Spinal cord (tissue), 10 donors: ENCODE measurements around the gene LARP4B. TPM values are rescaled to one million over a fixed set of nuclear protein-coding genes. Genes with fewer than 3 reads are reported as not detected.
"Not testable (repeated sequence)": the region's sequence is repeated elsewhere in the genome, so short reads cannot be mapped to it uniquely, and the experiment has no call there.

ENCODE experiments used
- DNase-seq, 6 donors: peaks; one replicate each; pipeline versions ENCODE4 v3.0.0 to v3.0.0-alpha.2; 2013 to 2015; ENCODE audit warnings: low spot score in 6 of 6, low read depth in 4 of 6
- H3K27ac ChIP-seq: one replicate; pipeline ENCODE4 v1.5.1; 2013; ENCODE audit warnings: low read depth, low read length, control low read depth
- H3K27me3 ChIP-seq: one replicate; pipeline ENCODE4 v1.6.1; 2013; ENCODE audit warnings: low read length; ENCODE audit not compliant: control insufficient read depth, insufficient read depth
- H3K36me3 ChIP-seq: one replicate; pipeline ENCODE4 v1.6.1; 2013; ENCODE audit warnings: low read length; ENCODE audit not compliant: control insufficient read depth, insufficient read depth
- H3K4me1 ChIP-seq: one replicate; pipeline ENCODE4 v1.6.1; 2013; ENCODE audit warnings: low read length; ENCODE audit not compliant: control insufficient read depth, insufficient read depth
- H3K4me3 ChIP-seq: one replicate; pipeline ENCODE4 v1.5.1; 2013; ENCODE audit warnings: low read depth, low read length, control low read depth
- H3K9me3 ChIP-seq: one replicate; pipeline ENCODE4 v1.6.1; 2013; ENCODE audit warnings: low read length; ENCODE audit not compliant: control insufficient read depth, insufficient read depth
- WGBS: methylation state at CpG from one replicate; pipeline ENCODE4 v1.1.5; 2013; ENCODE audit warnings: missing lambda C conversion rate; ENCODE audit not compliant: insufficient coverage; 5-methylcytosine and 5-hydroxymethylcytosine counted together
- polyA plus RNA-seq, 2 donors: library from polyadenylated mRNA; unstranded; fragments of 120-200 nt; gene quantifications; one replicate each; pipeline ENCODE4 v1.2.1, GENCODE V29; 2013; ENCODE audit not compliant: insufficient read length in 2 of 2
- total RNA-seq, 2 donors: library from RNA; depleted of rRNA in 1 of 2; stranded (reverse); fragments of 120-200 nt in 1 of 2; fragments of >200 nt in 1 of 2; gene quantifications; one replicate each; pipeline versions ENCODE4 v1.2.3 to v1.2.4, GENCODE V29; 2013 to 2014
- donor health status: healthy.

LARP4B gene
- total and polyA plus RNA-seq, 4 donors: 28.2 to 38.5 (median 38.0) TPM

DNA sequence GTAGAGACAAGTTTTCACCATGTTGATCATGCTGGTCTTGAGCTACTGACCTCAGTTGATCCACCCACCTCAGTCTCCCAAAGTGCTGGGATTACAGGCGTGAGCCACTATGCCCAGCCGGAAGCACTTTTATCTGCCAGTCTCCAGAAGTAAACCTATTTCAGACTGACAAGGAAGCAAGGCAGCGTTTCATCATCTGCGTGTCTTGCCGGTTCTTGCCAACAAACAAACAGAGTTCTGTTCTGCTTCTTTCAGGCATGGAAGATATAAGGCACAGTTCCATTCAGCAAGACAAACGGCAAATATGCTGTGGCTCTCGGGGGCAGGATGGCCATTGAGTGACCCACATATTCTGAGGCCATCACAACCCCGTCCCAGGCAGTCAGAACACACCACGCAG is 15.5 kb upstream of the LARP4B start:
- 64% methylated on average over 8 of the region's 9 CpGs for WGBS
- no peak overlapping the region for H3K4me3 ChIP-seq
- H3K4me1 ChIP-seq: no peaks in the 10 kb centered on the region
- no peaks in the 10 kb centered on the region for H3K27me3 ChIP-seq
- H3K27ac ChIP-seq: no peak overlapping the region
- DNase-seq: no peak
- H3K9me3 ChIP-seq: no peaks in the 10 kb centered on the region
- H3K36me3 ChIP-seq: no peaks in the 10 kb centered on the region

DNA sequence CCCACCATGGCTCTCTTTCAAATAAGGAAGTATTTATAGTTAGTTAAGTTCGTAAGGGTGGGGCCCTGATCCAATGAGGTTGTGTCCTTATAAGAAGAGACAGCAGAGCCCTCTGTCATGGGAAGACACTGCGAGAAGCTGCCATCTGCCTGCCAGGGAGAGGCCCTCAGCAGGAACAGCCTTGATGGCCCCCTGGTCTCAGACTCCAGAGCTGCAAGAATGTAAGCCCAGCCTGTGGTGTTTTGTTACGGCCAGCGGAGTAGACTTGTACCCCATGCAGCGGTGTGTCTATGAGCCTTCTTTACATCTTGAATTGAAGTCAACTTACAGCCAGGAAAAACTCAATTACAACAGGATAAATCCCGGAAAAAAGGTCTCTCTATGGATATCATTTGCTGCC is 14.3 kb upstream of the LARP4B start:
- Histone ChIP-seq H3K4me1 (no peaks in the 10 kb centered on the region), H3K4me3 (no peak overlapping the region), H3K9me3 (no peaks in the 10 kb centered on the region), H3K27ac (no peak overlapping the region), H3K36me3 (no peaks in the 10 kb centered on the region), H3K27me3 (no peaks in the 10 kb centered on the region)
- 86% methylated on average over 6 of the region's 6 CpGs for WGBS
- DNase-seq: no peak

DNA sequence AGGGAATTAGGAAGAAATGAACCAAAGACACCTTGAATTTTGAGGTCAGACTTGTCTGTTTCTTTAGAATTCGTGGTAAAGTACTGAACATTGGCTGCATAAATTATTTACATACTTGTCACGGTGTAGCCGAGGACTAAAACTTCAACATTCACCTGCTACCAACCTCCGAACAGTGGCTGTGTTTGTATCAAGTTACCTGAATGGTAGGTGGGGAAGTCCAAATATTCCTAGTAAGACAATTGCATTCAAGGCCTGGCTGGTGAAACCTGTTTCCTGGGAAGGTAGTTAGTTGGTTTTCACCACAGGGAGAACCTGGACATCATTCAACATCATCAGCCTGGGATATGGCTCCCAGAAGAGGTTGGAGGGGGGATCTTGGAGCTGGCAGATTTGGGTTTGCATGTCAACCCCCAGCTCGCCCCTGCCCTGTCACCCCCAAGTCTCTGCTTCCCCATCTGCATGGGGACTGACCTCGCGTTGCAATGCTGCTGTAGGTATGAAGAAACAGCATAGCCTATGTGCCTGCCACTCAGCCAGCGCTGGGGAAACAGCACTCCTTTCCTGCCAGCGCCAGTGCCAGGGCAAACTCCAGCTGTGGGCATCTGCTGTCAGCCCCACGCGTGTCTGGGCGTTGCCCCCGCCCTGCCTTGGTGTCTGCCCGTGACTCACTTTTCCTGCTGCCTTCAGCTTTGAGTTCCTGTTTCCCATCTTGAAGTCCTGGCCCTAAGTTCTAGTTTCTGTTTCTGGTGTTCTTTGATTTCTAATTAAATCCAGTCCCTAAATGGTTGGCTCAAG is 12.7 kb upstream of the LARP4B start:
- Histone ChIP-seq H3K9me3 (no peaks in the 10 kb centered on the region), H3K4me1 (no peaks in the 10 kb centered on the region), H3K4me3 (no peak overlapping the region), H3K27ac (no peak overlapping the region), H3K27me3 (no peaks in the 10 kb centered on the region), H3K36me3 (no peaks in the 10 kb centered on the region)
- 86% methylated on average over 9 of the region's 14 CpGs for WGBS
- DNase-seq: no peak

DNA sequence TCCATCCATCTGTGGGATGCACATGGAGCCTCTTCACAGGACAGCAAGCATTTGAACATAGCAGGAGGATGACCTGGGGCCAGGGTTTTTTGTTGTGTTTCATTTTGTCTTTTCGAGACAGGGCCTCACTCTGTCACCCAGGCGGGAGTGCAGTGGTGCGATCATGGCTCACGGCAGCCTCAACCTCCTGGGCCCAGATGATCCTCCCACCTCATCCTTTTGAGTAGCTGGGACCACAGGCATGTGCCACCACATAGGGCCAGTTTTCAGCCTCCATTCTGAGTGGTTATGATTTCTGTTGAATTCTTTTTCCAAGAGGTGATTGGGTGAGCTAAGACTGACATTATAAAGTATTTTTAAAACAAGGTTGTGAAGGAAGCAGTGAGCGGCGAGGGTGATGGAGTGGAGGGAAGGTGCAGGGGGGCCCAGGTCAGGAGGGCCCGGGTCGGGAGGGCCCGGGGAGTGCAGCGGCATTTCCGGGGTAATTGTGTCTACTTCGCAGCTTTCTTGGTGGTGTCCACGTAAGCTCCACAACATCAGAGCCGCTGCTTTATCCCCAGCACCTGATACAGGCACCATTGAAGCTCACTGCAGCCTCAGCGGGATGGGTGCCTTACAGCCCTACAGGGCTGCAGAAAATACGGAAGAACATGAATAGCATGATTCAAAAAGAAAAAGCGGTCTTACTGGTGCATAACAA is 12.0 kb upstream of the LARP4B start:
- Histone ChIP-seq H3K4me1 (no peaks in the 10 kb centered on the region), H3K4me3 (no peak overlapping the region), H3K9me3 (no peaks in the 10 kb centered on the region), H3K36me3 (no peaks in the 10 kb centered on the region), H3K27ac (no peak overlapping the region), H3K27me3 (no peaks in the 10 kb centered on the region)
- DNase-seq: no peak
- 88% methylated on average over 17 of the region's 17 CpGs for WGBS

DNA sequence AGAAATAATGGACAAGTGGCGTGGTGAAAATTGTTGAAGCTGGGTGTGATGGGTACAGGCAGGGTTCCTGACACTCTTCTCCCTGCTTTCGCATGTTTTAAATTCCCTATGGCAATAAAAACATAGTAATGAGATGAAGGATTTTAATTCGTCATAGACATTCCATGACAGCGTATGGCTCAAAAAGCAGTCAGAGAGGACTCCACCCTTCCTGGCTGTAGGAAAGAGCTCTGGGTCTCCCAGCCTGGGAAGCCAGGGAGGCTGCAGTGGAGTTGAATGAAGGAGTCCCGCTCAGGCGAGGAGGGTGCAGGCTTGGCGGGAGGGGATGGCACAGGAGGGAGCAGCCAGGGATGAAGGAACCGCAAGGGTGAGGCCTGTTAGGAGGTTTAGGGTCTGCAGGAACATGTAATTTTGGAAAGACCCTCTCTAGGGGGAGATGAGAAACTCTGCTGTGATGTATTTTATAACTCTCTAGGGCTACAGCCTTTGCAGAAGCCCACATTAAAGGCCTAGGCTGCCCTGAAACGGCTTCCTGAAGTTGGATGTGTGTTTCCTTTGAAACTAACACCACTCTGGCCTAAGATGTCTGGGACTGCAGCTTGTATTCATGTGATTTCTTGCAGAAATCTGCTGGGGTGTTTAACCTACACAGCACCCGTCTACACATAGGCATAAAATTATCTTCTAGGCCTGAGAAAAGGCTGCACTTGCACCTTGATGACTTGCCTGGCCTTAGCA is 7.6 kb upstream of the LARP4B start:
- no peak overlapping the region for H3K4me3 ChIP-seq
- no peaks in the 10 kb centered on the region for H3K36me3 ChIP-seq
- 85% methylated on average over 3 of the region's 10 CpGs for WGBS
- H3K27ac ChIP-seq: no peak overlapping the region
- H3K4me1 ChIP-seq: no peaks in the 10 kb centered on the region
- DNase-seq: no peak
- no peaks in the 10 kb centered on the region for H3K27me3 ChIP-seq
- H3K9me3 ChIP-seq: no peaks in the 10 kb centered on the region

DNA sequence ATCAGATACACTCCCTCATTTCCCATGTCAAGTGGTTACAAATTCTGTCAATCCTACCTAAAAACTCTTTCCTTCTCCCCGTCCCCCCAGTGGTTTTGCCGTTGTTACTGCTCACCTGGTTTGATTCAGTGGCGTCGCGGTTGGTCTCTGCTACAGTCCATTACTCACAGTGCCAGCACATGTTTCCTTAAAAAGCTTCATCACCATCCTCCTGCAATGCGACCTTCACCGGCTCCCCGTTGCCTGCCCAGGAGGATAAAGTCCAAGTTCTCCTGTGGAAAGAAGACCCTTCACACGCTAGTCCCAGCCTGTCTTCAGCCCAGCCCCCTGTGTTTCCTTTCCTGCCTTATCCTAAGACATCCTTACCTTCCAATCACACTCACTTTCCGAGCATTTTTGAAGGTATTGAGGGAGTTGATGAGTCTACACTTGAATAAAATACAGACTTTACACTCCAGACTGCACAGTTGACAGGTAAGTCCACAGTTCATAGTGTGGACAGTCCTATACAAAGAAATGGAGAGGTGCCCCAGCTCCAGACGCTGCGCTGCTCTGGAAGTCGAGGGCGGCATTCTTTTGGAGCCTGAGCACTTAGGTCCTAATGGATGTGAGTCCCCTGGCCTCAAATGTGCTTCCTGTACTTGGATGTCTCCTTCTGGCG is 3.4 kb upstream of the LARP4B start:
- DNase-seq: no peak
- Histone ChIP-seq H3K4me3 (no peak overlapping the region), H3K36me3 (no peaks in the 10 kb centered on the region), H3K27ac (no peak overlapping the region), H3K9me3 (no peaks in the 10 kb centered on the region), H3K4me1 (peaks cover 2% of the 10 kb centered on the region), H3K27me3 (no peaks in the 10 kb centered on the region)
- 82% methylated on average over 13 of the region's 15 CpGs for WGBS

DNA sequence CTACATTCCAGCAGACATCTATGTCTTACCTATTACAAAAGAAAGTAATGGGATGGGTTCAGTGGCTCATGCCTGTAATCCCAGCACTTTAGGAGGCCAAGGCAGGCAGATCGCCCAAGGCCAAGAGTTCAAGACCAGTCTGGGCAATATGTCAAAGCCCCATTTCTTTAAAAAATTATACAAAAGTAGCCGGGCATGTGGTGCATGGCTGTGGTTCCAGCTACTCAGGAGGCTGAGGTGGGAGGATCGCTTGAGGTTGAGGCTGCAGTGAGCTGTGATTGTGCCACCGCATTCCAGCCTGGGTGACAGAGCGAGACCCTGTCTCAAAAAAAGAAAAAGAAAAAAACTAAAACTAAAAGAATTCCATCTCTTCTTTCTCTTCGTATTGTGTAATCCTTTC is 2.7 kb upstream of the LARP4B start:
- H3K4me1 ChIP-seq, H3K27me3 ChIP-seq, H3K9me3 ChIP-seq, H3K36me3 ChIP-seq, H3K4me3 ChIP-seq, DNase-seq, H3K27ac ChIP-seq: not testable (repeated sequence)
- 100% methylated on average over 1 of the region's 6 CpGs for WGBS

DNA sequence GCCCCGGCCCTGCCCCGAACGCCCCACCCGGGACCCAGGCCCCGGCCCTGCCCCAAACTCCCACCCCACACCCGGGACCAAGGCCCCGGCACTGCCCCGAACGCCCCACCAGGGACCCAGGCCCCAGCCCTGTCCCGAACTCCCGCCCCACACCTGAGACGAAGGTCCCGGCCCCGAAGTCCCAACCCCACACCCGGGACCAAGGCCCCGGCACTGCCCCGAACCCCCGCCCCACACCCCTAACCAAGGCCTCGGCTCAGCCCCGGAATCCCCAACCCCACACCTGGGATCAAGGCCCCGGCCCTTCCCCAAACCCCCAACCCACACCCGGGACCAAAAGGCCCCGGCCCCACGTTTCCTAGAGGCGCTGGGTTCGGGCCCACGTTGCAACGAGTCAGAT is 1.1 kb upstream of the LARP4B start:
- H3K4me3 ChIP-seq: no peak overlapping the region
- H3K27ac ChIP-seq: no peak overlapping the region
- no peaks in the 10 kb centered on the region for H3K27me3 ChIP-seq
- no peaks in the 10 kb centered on the region for H3K9me3 ChIP-seq
- no peaks in the 10 kb centered on the region for H3K36me3 ChIP-seq
- H3K4me1 ChIP-seq: peaks cover 5% of the 10 kb centered on the region
- 84% methylated on average over 14 of the region's 28 CpGs for WGBS
- DNase-seq: no peak

DNA sequence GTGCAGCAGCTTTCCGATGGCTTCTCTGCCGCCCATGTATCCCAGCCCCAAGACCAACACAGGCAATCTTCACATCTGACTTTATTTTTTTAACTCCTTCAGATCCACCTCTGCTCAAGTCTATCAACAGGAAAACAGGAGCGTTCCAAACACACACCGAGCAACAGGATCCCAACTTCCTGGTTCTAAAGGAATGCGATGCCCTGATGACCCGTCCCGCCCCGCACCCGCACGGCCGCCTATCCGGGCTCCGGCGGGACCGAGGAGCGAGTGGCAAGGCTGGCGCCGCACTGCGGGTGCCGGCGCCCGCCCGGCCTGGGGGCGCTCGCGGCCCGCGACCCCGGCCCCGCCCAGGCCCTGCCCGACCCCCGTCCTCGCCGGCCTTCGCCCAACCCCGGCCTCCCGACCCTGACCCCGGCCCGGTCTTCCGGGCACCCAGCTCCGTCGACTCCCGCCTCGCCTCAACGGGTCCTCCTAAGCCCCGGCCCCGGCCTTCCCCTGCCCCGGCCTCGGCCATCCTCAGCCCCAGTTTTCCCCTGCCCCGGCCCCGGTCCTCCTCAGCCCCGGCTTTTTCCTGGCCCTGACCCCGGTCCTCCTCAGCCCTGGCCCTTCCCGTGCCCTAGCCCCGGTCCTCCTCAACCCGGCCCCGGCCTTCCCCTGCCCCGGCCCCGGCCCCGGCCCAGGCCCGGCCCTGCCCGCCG is 730 bp downstream of the LARP4B start:
- peak in 2 of 6 donors; percentile 10 to 25 for DNase-seq
- peaks cover 6% of the 10 kb centered on the region for H3K36me3 ChIP-seq
- H3K27ac ChIP-seq: peak overlapping the region; percentile 71
- peak overlapping the region; percentile 63 for H3K4me3 ChIP-seq
- H3K4me1 ChIP-seq: peaks cover 9% of the 10 kb centered on the region
- no peaks in the 10 kb centered on the region for H3K27me3 ChIP-seq
- under 1% methylated on average over 62 of the region's 63 CpGs for WGBS
- H3K9me3 ChIP-seq: no peaks in the 10 kb centered on the region
